Measurements from ENCODE around the gene WDR35. TPM values are rescaled to one million over a fixed set of nuclear protein-coding genes. Genes with fewer than 3 reads are reported as not detected.

WDR35 gene
- total and polyA plus RNA-seq, 4 donors: 0.97 to 3.8 (median 1.6) TPM

- TF ChIP-seq ZBTB33 (IDR thresholded peaks at IDR 0.05) (no peak), SP1 (IDR thresholded peaks at IDR 0.05) (no peak), TAF1 (conservative IDR thresholded peaks at IDR 0.05) (no peak)
These were observed 113.2 kb downstream of the WDR35 start (continued) for GRCh38 chr2:19876751-19877150.

- no peaks in the 10 kb centered on the region for H3K27me3 ChIP-seq (ENCODE audit: control insufficient read depth in 4 of 4, insufficient read depth in 4 of 4, low read length in 3 of 4)
- no peak overlapping the region for H3K4me3 ChIP-seq (ENCODE audit: low read depth in 1 of 3, low read length in 3 of 3)
- DNase-seq (ENCODE audit: low spot score): no peak
- WGBS: 88% methylated on average over 1 of the region's 1 CpG
- H3K4me1 ChIP-seq (ENCODE audit: control insufficient read depth in 4 of 4, insufficient read depth in 4 of 4, low read length in 3 of 4): no peaks in the 10 kb centered on the region
- H3K9ac ChIP-seq (ENCODE audit: low read depth in 1 of 2, low read length in 2 of 2): no peak overlapping the region
- no peak overlapping the region for H3K27ac ChIP-seq (ENCODE audit: low read depth in 1 of 2, low read length in 2 of 2)
- no peak for TF ChIP-seq YY1 (IDR thresholded peaks at IDR 0.05)
- TF ChIP-seq TAF1 (conservative IDR thresholded peaks at IDR 0.05): no peak
- TF ChIP-seq, protein P1, sequence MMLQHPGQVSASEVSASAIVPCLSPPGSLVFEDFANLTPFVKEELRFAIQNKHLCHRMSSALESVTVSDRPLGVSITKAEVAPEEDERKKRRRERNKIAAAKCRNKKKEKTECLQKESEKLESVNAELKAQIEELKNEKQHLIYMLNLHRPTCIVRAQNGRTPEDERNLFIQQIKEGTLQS (IDR thresholded peaks at IDR 0.05): no peak
- TF ChIP-seq ZBTB33 (IDR thresholded peaks at IDR 0.05): no peak
- TF ChIP-seq SP1 (IDR thresholded peaks at IDR 0.05): no peak
- no peaks in the 10 kb centered on the region for H3K9me3 ChIP-seq (ENCODE audit: control insufficient read depth in 4 of 4, low read length in 3 of 4)
- peaks cover 0 to 1% (median 0%) of the 10 kb centered on the region in 4 donors for H3K36me3 ChIP-seq (ENCODE audit: control insufficient read depth in 4 of 4, insufficient read depth in 3 of 4, low read depth in 1 of 4, low read length in 3 of 4)
These were observed 114.6 kb downstream of the WDR35 start for GRCh38 chr2:19875280-19875679.

- TF ChIP-seq FOXA2 (IDR thresholded peaks at IDR 0.05) (no peak), YY1 (IDR thresholded peaks at IDR 0.05) (no peak), ZBTB33 (IDR thresholded peaks at IDR 0.05) (no peak), HNF4A (conservative IDR thresholded peaks at IDR 0.05) (no peak), NR2F2 (IDR thresholded peaks at IDR 0.05) (no peak)
- Histone ChIP-seq H3K9ac (ENCODE audit: low read depth in 1 of 2, low read length in 2 of 2) (no peak overlapping the region), H3K9me3 (ENCODE audit: control insufficient read depth in 4 of 4, low read length in 3 of 4) (no peaks in the 10 kb centered on the region), H3K4me3 (ENCODE audit: low read depth in 1 of 3, low read length in 3 of 3) (no peak overlapping the region), H3K36me3 (ENCODE audit: control insufficient read depth in 4 of 4, insufficient read depth in 3 of 4, low read depth in 1 of 4, low read length in 3 of 4) (peaks cover 0 to 1% (median 0%) of the 10 kb centered on the region in 4 donors), H3K27me3 (ENCODE audit: control insufficient read depth in 4 of 4, insufficient read depth in 4 of 4, low read length in 3 of 4) (no peaks in the 10 kb centered on the region), H3K27ac (ENCODE audit: low read depth in 1 of 2, low read length in 2 of 2) (no peak overlapping the region), H3K4me1 (ENCODE audit: control insufficient read depth in 4 of 4, insufficient read depth in 4 of 4, low read length in 3 of 4) (no peaks in the 10 kb centered on the region)
- 96% methylated on average over 3 of the region's 3 CpGs for WGBS
- peak; percentile 12 for DNase-seq (ENCODE audit: low spot score)
These were observed 115.2 kb downstream of the WDR35 start for GRCh38 chr2:19874726-19875125.

GRCh38 chr2:19873014-19873413 lies 116.9 kb downstream of the WDR35 start:
- no peak overlapping the region for H3K4me3 ChIP-seq (ENCODE audit: low read depth in 1 of 3, low read length in 3 of 3)
- no peaks in the 10 kb centered on the region for H3K27me3 ChIP-seq (ENCODE audit: control insufficient read depth in 4 of 4, insufficient read depth in 4 of 4, low read length in 3 of 4)
- TF ChIP-seq HNF4A (conservative IDR thresholded peaks at IDR 0.05) (no peak), ZBTB33 (IDR thresholded peaks at IDR 0.05) (no peak), YY1 (IDR thresholded peaks at IDR 0.05) (no peak), JUND (IDR thresholded peaks at IDR 0.05) (no peak), EGR1 (IDR thresholded peaks at IDR 0.05; ENCODE audit: low read depth in 2 of 2) (no peak), GABPA (IDR thresholded peaks at IDR 0.05 in 1 of 2, conservative IDR thresholded peaks at IDR 0.05 in 1 of 2) (no peak), RXRA (IDR thresholded peaks at IDR 0.05) (no peak), MAX (IDR thresholded peaks at IDR 0.05) (no peak)
- TF ChIP-seq, protein P1 (IDR thresholded peaks at IDR 0.05): no peak
- TF ChIP-seq, protein P2, sequence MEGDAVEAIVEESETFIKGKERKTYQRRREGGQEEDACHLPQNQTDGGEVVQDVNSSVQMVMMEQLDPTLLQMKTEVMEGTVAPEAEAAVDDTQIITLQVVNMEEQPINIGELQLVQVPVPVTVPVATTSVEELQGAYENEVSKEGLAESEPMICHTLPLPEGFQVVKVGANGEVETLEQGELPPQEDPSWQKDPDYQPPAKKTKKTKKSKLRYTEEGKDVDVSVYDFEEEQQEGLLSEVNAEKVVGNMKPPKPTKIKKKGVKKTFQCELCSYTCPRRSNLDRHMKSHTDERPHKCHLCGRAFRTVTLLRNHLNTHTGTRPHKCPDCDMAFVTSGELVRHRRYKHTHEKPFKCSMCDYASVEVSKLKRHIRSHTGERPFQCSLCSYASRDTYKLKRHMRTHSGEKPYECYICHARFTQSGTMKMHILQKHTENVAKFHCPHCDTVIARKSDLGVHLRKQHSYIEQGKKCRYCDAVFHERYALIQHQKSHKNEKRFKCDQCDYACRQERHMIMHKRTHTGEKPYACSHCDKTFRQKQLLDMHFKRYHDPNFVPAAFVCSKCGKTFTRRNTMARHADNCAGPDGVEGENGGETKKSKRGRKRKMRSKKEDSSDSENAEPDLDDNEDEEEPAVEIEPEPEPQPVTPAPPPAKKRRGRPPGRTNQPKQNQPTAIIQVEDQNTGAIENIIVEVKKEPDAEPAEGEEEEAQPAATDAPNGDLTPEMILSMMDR (IDR thresholded peaks at IDR 0.05; ENCODE audit: low read depth, low read length, missing input control): no peak
- 93% methylated on average over 5 of the region's 5 CpGs for WGBS
- no peaks in the 10 kb centered on the region for H3K9me3 ChIP-seq (ENCODE audit: control insufficient read depth in 4 of 4, low read length in 3 of 4)
- peaks cover 0 to 1% (median 0%) of the 10 kb centered on the region in 4 donors for H3K36me3 ChIP-seq (ENCODE audit: control insufficient read depth in 4 of 4, insufficient read depth in 3 of 4, low read depth in 1 of 4, low read length in 3 of 4)
- no peaks in the 10 kb centered on the region for H3K4me1 ChIP-seq (ENCODE audit: control insufficient read depth in 4 of 4, insufficient read depth in 4 of 4, low read length in 3 of 4)
- DNase-seq (ENCODE audit: low spot score): no peak
- no peak overlapping the region for H3K27ac ChIP-seq (ENCODE audit: low read depth in 1 of 2, low read length in 2 of 2)
- no peak overlapping the region for H3K9ac ChIP-seq (ENCODE audit: low read depth in 1 of 2, low read length in 2 of 2)
